ENCODE measurements around the gene NMNAT2. TPM values are rescaled to one million over a fixed set of nuclear protein-coding genes. Genes with fewer than 3 reads are reported as not detected.

NMNAT2 gene
- total RNA-seq, 1 donor from 2014 or later, result 1.7 TPM

DNA sequence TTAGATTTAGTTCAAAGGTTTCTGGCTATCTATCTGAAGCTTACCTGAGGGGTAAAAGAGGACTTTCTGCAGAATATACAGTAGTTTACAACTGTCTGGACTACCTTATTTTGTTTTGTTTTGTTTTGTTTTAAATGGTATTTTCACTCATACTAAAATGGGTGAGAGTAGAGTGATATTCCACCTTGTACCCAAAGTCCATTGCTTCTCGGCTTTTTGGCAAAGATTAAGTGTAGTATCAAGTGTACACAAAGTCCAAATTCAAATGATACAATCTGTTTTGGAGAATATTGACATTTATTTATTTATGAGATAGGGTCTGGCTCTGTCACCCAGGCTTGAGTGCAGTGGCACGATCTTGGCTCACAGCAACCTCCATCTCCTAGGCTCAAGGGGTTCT, 42.4 kb upstream of the NMNAT2 start:
- Histone ChIP-seq H3K4me1 (no peaks in the 10 kb centered on the region), H3K9me3 (no peaks in the 10 kb centered on the region), H3K27ac (no peak overlapping the region), H3K36me3 (no peaks in the 10 kb centered on the region), H3K4me3 (no peak overlapping the region), H3K27me3 (no peaks in the 10 kb centered on the region)
- TF ChIP-seq, protein P1, sequence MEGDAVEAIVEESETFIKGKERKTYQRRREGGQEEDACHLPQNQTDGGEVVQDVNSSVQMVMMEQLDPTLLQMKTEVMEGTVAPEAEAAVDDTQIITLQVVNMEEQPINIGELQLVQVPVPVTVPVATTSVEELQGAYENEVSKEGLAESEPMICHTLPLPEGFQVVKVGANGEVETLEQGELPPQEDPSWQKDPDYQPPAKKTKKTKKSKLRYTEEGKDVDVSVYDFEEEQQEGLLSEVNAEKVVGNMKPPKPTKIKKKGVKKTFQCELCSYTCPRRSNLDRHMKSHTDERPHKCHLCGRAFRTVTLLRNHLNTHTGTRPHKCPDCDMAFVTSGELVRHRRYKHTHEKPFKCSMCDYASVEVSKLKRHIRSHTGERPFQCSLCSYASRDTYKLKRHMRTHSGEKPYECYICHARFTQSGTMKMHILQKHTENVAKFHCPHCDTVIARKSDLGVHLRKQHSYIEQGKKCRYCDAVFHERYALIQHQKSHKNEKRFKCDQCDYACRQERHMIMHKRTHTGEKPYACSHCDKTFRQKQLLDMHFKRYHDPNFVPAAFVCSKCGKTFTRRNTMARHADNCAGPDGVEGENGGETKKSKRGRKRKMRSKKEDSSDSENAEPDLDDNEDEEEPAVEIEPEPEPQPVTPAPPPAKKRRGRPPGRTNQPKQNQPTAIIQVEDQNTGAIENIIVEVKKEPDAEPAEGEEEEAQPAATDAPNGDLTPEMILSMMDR (IDR thresholded peaks at IDR 0.05), result no peak
- TF ChIP-seq POLR2AphosphoS5 (IDR thresholded peaks at IDR 0.05; ENCODE audit: insufficient read depth in 1 of 2, low read depth in 1 of 2) (no peak), POLR2A (IDR thresholded peaks at IDR 0.05) (no peak)
- DNase-seq (ENCODE audit: extremely low spot score in 2 of 2), result no peak
- intact Hi-C loops (cut with DNase I), result no loop called here

DNA sequence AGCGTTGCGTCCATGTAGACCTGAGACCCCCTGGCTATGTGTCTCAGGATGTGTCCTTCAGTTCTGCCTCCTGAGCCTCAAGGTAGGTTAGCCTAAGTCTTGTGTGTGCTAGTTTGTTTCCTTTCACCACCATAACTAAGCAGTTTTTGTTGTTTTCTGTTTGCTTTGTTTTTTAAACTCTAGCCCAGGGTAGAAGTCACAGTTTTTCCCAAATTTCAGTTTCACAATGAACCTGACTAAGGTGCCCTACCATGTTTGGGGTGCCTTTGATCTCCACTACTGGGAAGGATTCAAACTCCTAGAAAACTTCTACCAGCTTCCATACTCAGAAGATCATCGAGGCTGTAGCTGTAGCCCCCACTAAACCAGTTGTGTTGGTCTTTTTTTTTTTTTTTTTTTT, 39.3 kb upstream of the NMNAT2 start:
- H3K9me3 ChIP-seq, result no peaks in the 10 kb centered on the region
- DNase-seq (ENCODE audit: extremely low spot score in 2 of 2), result no peak
- H3K27me3 ChIP-seq, result no peaks in the 10 kb centered on the region
- TF ChIP-seq, protein P1 (IDR thresholded peaks at IDR 0.05), result no peak
- TF ChIP-seq POLR2A (IDR thresholded peaks at IDR 0.05) (no peak), POLR2AphosphoS5 (IDR thresholded peaks at IDR 0.05; ENCODE audit: insufficient read depth in 1 of 2, low read depth in 1 of 2) (no peak)
- H3K4me3 ChIP-seq, result no peak overlapping the region
- intact Hi-C loops (cut with DNase I), result no loop called here
- no peak overlapping the region for H3K27ac ChIP-seq
- H3K36me3 ChIP-seq, result no peaks in the 10 kb centered on the region
- H3K4me1 ChIP-seq, result no peaks in the 10 kb centered on the region

DNA sequence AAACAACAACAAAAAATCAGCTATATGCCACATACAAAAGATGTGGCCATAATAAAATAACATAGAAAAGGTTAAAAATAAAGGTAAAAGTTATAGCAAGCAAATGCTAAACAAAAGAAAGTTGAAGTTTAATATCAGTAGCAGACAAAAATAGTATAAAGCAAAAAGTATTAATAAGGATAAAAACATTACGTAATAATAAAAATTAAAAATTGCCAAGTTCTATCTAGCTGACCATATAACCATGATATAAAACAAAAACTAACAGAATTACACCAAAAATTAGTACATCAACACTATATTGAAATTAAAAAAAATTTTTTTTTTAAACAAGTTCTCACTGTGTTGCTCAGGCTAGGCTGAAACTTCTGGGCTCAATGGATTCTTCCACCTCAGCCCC, 38.6 kb upstream of the NMNAT2 start:
- no peaks in the 10 kb centered on the region for H3K9me3 ChIP-seq
- H3K27me3 ChIP-seq, result no peaks in the 10 kb centered on the region
- DNase-seq (ENCODE audit: extremely low spot score in 2 of 2), result no peak
- intact Hi-C loops (cut with DNase I), result no loop called here
- no peaks in the 10 kb centered on the region for H3K36me3 ChIP-seq
- H3K4me3 ChIP-seq, result no peak overlapping the region
- H3K4me1 ChIP-seq, result no peaks in the 10 kb centered on the region
- no peak overlapping the region for H3K27ac ChIP-seq
- TF ChIP-seq, protein P1 (IDR thresholded peaks at IDR 0.05), result no peak
- TF ChIP-seq POLR2A (IDR thresholded peaks at IDR 0.05) (no peak), POLR2AphosphoS5 (IDR thresholded peaks at IDR 0.05; ENCODE audit: insufficient read depth in 1 of 2, low read depth in 1 of 2) (no peak)

DNA sequence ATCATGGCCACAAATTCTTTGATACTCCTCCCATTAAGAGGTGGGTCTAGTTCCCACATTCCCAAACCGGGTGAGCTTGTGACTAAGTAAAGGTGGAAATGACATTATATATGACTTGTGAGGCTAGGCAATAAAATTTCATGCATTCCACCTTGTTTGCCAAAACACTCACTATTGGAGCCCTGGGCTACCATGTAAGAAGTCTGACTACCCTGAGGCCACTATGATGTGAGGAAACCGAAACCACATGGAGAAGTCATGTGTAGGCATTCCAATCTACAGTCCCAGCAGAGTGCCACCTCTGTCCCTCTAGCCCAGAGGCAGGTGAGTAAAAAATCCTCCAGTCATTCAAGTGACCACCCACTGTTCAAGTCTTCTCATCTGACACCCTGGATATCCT, 36.2 kb upstream of the NMNAT2 start:
- no peak overlapping the region for H3K27ac ChIP-seq

DNA sequence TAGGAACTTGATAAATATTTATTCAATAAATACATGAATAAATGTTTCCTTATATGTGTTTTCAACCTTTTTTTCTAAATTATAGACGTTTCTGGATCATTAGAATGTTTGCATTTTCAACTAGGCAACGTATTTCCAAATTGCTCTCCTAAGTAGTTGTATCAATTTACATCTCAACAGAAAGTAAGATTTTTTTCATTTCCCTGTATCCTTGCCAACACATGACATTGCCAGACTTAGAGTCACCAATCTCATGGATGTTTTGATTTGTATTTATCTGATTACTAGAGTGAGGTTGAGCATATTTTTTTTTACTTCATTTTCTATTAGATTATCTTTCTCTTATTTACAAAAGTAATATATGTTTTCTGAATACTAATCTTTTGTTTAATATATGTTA, 31.9 kb upstream of the NMNAT2 start:
- Histone ChIP-seq H3K36me3 (no peaks in the 10 kb centered on the region), H3K4me3 (no peak overlapping the region), H3K27me3 (no peaks in the 10 kb centered on the region), H3K9me3 (no peaks in the 10 kb centered on the region), H3K27ac (no peak overlapping the region), H3K4me1 (no peaks in the 10 kb centered on the region)
- no peak for DNase-seq (ENCODE audit: extremely low spot score in 2 of 2)
- TF ChIP-seq POLR2AphosphoS5 (IDR thresholded peaks at IDR 0.05; ENCODE audit: insufficient read depth in 1 of 2, low read depth in 1 of 2) (no peak), POLR2A (IDR thresholded peaks at IDR 0.05) (no peak)
- TF ChIP-seq, protein P1 (IDR thresholded peaks at IDR 0.05), result no peak
- intact Hi-C loops (cut with DNase I), result no loop called here

More for the DNA sequence above, 36.2 kb upstream of the NMNAT2 start:
- Histone ChIP-seq H3K4me1 (no peaks in the 10 kb centered on the region), H3K9me3 (no peaks in the 10 kb centered on the region), H3K27me3 (no peaks in the 10 kb centered on the region), H3K4me3 (no peak overlapping the region), H3K36me3 (no peaks in the 10 kb centered on the region)
- DNase-seq (ENCODE audit: extremely low spot score in 2 of 2), result no peak
- TF ChIP-seq, protein P1 (IDR thresholded peaks at IDR 0.05), result no peak
- no peak for TF ChIP-seq POLR2A (IDR thresholded peaks at IDR 0.05)
- TF ChIP-seq POLR2AphosphoS5 (IDR thresholded peaks at IDR 0.05; ENCODE audit: insufficient read depth in 1 of 2, low read depth in 1 of 2), result no peak
- intact Hi-C loops (cut with DNase I), result no loop called here
